ENCODE data around the gene LIMK2.
"Not testable (repeated sequence)": the region's sequence is repeated elsewhere in the genome, so short reads cannot be mapped to it uniquely, and the experiment has no call there.

The LIMK2 gene

DNA sequence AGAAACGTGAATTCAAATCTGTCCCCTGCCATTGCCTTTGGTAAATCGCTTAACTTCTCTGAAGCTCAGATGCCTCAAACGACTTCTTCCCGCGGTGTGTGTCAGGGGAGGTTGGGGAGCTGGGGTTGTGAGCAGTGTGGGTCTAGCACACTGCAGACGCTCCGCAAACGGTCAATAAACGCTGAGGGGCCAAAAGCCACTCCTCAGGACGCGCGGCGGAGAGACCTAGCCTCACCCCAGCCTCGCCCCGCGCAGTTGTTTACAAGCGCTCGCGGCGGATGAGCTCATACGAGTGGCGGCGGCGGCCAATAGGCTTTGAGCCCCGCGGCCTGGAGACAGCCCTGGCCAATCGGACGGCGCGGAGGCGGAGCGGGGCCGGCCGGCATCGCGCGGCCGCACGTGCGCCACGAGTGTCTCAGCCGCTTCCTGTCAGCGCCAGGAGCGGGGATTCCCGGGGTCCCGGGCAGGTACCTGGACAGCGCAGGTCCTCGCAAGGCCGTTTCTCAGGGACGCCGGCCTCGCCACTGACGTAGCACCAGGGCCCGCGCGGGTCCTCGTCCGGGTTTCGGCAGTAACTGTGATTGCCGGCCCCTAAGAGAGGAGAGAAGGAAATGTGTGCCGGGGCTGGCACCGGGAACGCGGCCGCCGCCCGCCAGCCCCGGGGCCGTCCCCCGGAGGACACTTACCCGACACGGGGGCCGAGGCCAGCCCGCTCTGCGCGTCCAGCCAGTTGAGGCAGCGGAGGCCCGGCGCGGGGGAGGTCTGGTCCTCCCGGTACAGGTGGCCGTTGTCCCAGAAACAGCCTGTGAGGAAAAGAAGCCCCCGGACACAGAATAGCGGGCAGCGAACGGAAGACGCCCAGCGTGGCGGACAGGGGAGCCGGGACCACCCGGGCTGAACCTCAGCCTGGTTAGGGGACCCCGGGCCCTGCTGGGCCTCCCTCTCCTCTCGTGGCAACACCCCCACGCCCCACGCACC, 78.7 kb downstream of the LIMK2 start:
- peak; percentile 93 for DNase-seq (ENCODE audit: low read depth)

DNA sequence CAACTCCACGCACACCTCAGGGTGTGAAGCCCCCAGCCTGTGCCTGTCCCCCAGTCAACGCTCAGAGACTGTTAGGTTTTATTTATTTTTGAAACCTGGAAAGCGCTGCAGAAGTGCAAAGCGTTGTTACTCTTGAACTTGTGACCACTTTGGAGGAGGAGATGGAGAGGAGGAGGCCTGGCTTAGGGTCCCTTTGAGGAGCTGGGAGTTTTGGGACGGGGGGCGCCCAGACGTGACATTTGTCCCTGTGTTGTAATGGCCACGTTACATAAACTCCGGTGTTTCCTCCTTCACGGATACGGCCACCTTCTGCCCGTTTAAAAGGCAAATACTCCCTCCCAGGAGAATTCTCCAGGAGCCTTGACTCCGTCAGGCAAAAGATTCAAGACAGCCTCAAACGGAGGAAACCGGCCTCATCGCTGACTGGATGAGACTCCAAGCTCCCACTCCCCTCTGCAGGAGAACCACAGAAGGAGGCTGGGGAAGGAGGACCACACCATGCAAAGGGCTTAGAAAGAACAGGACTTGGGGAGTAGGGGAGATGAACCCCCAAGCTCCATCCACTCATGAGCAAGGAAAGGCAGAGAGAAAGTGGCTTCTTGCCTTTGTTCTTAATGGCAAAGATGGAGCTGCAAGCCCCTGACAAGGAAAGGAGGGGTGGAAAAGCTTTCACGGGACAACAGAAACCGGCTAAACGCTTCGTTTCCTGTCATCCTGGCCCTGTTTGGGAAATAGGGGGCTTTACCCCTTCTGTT, 79.6 kb downstream of the LIMK2 start:
- no peak for DNase-seq (ENCODE audit: low read depth)

DNA sequence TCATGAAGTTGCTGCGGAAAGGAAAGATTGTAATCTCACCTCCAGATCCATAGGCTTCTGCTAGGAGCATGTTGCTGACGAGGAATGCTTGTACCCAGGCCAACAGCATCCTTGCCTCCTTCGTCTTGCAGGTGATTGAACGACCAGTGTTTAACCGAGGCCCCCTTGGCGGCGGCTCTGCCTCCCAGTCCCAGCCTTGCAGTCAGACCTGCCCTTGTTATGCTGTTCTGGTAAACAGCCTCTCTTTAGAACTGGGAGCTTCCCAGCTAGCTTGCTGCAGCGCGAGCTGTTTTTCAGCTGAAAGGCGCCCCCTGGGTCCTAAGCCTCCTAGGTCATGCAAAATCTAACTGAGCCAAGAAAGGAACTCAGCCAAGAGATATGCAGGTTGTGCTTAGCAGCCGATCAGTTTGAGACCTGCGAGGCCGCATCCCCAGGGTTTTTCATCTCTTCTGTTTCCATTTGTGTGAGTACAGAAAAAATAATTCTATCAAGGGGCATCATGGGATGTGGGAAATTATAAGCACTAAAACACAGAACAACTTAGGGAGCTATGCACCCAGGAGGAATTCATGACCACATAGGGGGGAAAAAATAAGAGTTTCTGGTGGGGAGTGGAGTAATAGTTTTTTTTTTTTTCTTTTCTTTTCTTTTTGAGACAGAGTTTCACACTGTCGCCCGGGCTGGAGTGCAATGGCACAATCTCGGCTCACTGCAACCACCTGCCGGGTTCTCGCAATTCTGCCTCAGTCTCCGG, 80.3 kb downstream of the LIMK2 start, which contains the start of gene PIK3IP1:
TSS of gene PIK3IP1 (minus strand) at position 253 of the 754 bp plus-strand sequence. CDS start at position 109, 144 bp downstream.
- peak; percentile 82 for DNase-seq (ENCODE audit: low read depth)

DNA sequence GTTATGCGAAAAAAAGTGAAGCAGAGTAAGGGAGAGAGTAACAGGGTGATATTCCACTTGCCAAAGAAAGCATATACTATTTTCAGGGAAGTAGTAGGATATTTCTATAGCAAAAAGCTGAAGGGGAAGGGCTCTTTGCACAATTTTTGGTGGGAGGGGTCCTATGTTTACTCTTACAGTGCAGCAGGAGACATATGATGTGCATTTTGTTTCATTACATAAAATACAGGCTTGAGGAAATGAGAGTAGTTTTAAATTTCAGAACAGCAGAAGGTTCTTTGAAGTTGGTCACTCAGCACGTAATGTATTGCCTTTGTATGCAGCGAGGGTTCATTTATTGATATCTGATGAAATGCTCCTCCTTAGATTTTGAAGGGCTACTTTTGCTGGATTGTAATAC, 83.3 kb downstream of the LIMK2 start:
- DNase-seq (ENCODE audit: low read depth) = no peak

DNA sequence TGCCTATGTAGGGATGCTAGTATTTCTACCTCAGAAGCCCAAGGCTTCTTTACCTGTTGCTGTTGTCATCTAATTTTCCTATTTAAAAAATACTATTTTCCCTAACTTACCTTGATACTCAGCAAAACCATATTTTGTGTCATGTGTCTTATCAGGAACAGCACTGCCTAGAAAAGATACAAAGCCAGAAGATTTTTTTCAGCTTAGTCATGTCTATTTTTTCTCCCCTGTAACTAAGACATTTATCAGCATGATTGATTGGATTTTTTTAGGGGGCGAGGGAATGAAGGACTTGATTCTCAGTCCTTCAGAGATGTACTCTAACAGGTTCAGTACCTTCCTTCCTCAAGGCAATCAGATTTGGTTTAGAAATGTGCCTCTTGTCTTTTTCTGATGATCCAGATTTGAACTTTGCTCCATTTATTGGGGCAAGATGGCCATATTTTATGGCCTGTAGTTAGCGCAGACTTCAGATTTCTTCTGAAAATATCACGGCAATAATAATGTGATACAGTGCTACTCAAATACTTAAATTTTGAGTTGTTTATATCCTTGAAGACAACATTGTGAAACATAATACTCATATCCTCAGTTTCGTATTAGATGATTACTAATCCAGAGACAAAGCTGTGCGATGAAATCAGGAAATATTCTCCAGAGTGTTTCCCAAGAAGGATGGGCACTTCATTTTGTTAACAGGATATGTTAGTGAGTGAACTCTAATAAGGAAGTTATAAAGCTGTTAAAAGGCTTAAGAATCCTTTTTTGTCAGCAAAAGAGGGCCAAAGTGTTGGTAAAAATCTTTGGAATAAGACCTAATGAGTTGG, 83.9 kb downstream of the LIMK2 start:
- DNase-seq (ENCODE audit: low read depth) = no peak

DNA sequence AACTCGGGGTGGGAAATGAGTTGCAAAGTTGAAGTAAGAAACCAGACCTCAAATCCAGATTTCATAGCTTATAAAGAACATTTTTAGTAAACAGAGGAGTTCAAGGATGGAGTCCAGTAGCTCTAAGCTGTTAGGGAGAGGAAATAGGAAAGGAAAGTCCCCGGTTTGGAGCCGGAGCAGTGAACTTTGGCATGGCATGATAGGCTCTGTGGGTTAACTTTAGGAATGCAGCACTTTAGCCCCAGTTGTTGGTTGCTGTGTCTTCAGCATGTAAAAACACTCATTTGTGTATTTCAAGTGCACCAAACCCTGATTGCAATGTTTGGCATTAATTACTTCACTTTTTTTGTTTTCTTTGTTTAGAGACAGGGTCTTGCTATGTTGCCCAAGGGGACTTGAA, 88.8 kb downstream of the LIMK2 start:
- no peak for DNase-seq (ENCODE audit: low read depth)

DNA sequence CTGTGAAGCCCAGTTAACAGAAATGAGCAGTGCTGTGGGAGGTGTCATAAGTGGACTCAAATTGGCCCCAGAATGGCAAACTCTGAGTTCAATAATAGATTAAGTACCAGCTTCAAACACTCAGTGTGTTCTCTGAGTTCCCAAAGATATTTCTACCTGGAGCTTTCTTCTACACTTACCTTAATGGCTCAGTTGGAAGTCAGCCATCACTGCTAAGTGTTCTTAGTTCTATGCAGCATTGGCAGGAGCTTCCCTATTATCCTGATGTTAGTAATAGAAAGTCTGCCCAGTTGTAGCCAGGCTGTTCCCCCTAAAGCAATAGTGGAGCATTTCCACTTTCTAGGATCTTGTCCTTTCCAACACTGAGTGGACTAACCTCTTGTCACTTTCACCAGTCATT, 89.9 kb downstream of the LIMK2 start:
- DNase-seq (ENCODE audit: low read depth) = no peak

DNA sequence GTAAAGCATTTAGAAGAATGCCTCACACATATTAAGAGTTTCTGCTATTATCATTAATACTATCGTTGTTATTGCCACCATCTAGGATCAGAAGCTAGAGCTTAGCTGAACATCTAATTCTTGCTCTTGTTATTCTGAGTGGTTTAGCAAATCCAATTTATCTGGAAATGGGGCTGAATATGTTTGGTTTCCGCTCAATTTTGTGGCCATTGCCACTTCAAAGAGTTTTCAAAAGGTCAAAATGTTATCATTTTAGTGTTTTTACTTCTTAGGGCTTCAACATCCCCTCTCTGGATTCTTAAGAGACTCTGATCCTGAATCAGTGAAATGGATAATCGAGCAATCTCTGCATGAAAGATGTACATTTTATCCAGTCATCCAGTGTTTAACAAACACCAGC, 90.4 kb downstream of the LIMK2 start:
- DNase-seq (ENCODE audit: low read depth) = no peak

DNA sequence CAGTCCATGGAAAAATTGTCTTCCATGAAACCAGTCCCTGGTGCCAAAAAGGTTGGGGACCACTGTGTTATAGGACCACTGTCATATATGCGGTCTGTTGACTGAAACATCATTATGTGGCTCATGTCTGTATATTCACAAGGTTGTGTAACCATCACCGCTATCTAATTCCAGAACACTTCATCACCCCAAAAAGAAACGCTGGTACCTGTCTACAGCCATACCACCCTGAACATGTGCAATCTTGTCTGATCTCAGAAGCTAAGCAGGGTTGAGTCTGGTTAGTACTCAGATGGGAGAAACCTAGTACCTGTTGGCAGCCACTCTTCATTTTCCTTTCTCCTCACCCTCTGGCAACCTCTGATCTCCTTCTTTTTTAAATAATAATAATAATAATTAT, 93.1 kb downstream of the LIMK2 start:
- DNase-seq (ENCODE audit: low read depth) = no peak

DNA sequence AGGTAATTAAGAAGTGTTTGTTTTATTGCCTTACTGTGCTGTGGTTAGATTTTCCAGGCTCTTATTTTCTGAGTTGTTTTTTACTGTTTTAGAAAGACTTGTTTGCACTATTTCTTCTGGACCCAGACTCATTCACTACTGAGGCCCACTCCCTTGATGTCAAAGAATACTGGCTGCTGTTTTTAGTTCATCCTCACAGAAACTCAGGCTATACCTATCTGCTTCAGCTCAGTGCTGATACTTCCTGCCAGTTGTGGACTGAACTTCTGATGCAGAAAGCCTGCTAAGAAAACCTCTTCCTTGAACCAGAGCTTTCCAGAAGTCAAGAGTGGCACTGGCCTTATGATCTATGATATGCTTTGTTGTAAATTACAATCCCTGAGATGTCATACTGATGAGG, 96.1 kb downstream of the LIMK2 start:
- no peak for DNase-seq (ENCODE audit: low read depth)

DNA sequence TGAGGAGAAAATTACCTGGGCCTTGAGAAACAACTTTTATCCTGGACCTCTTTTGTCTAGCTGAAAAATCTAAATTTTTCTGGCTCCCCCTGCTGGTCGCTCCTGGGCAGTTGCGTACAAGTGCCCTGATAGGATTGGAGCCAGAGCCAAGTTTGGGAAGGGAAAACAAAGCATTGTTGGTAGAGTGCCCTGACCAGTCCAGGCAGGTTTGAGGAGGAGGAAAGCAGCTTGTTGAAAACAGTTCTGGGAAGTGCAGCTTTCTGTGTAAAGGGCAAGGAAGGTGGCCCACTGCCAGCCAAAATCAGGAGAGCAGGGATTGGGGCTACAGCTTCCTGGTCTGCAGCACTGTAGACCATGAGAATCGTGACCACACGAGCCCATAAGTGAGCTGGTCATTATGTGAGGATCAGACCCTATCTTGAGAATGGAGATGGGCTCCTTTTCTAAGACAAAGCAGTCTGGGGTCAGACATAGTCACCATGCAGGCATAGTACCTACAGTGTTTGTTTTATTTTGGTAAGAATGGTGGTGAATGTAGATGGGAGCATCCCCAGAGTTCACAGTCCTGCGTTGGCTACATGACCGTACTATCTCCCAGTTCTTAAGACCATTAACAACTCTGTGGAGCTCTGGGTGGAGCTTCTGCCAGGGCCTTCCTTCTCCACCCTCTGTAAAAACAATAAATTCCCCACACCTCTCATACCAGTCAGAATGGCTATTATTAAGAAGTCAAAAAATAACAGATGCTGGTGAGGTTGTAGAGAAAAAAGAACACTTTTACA, 101.5 kb downstream of the LIMK2 start:
- peak; percentile 45 for DNase-seq (ENCODE audit: low read depth)

DNA sequence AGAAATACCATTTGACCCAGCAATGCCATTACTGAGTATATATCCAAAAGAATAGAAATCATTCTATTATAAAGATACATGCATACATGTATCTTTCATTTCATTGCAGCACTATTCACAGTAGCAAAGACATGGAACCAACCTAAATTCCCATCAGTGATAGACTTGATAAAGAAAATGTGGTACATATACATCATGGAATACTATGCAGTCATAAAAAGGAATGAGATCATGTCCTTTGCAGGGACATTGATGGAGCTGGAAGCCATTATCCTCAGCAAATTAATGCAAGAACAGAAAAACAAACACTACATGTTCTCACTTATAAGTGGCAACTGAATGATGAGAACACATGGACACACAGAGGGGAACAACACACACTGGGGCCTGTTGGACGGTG, 102.1 kb downstream of the LIMK2 start:
- DNase-seq (ENCODE audit: low read depth) = not testable (repeated sequence)

DNA sequence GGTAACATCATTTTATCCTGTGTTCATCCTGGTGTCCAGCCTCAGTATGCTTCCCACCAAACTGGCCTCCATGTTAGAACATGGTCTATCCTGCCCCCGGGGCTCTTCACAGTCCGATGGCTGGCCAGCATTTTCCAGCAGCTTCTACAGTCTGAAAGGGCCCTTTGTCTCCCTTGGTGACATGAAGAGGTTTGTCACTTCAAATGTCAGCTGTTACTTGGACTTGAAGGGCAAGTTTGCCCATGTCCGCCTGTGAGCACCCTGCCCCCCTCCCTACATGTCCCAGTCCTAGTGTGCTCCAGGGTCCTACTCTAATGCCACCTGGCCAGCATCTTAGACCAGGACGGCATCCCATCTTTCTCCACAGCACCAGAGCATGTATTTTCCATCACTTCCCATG, 109.3 kb downstream of the LIMK2 start:
- no peak for DNase-seq (ENCODE audit: low read depth)

DNA sequence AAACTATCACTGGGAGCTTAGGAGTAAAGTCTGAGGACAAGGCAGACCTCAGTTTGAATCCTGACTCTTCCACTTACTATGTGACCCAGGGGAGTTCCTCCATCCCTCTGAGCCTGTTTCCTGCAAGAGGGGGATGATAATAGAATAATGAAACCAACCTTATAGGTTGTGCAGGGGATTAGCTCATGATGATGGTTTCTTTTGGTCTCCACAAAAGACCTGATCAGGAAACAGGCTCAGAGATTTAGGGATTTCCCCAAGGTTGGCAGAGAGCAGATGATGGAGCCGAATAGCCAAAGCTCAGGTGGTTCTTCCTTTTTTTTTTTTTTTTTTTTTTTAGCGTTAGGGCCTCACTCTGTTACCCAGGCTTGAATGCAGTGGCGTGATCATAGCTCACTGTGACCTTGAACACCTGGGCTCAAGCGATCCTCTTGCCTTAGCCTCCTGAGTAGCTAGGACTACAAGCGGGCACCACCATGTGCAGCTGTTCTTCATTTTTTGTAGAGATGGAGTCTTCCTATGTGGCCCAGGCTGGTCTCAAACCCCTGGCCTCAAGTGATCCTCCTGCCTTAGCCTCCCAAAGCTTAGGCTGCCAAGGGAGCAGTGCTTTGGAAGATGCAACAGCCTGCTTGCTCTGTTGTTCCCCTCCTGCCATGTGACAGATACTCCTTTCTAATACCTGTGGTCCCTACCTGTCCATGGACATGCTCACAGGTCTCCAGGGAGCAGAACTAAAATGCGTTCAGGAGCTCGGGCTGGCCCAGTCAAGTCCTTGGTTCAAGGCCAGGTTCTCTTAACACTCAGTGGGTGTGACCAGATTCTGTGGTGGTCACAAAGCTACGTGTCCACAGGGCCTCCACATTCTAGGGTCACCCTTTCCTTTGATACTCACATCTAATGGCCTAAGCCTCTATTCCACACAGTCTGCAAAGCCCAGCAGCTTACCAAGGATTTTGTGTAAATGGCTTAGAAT, 111.8 kb downstream of the LIMK2 start:
- no peak for DNase-seq (ENCODE audit: low read depth)

DNA sequence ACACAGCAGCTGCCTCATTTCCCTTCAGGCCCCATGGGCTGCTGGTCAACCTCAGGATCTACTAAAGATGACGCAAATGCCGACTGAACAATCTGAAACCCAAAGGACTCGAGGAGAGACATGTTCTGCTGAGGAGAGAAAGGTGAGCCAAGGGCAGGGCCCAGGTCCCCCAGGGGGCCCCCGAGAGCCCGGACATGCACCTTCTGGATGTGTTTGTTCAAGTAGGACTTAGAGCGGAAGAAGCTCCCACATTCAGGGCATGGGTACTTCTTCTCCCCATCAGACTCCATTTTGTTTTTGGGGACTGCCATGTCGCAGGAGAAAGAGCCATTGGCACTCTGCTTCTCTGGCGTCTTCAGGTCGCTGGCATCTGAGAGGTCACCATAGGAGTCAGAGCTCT, 114.8 kb downstream of the LIMK2 start:
- DNase-seq (ENCODE audit: low read depth) = no peak

DNA sequence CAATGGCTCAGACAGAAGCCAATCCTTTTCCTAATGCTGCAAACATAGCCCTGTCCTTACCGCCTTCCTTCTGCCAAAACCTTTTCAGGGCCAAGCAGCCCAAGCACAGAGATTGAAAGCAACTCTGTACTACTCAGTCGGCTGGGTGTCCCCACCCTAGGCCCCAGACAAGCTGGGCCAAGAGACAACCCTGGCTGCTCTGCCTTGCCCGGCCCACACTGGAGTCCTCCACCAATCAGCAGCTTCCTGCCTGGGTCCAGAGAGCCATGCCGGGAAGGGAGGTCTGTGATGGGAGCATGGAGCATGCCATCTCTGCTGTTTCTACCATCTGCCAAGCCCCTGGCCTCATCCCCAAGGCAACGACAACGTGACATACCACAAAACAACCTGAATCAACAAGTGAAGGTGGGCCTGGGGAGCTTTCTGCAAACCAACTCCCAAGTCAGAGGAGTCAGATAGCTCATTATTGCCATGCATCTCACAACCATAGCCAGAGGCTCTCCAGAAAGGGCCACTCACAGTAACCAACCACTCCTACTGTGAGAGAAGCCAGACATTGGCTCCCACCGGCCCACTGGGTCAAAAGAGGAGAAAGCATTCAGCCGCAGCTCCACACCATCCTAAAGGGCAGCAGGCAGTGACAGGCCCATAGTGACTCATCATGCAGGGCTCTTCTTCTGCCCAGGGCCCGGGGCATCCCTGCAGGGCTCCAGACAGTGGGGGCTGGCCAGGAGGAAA, 115.9 kb downstream of the LIMK2 start:
- no peak for DNase-seq (ENCODE audit: low read depth)

DNA sequence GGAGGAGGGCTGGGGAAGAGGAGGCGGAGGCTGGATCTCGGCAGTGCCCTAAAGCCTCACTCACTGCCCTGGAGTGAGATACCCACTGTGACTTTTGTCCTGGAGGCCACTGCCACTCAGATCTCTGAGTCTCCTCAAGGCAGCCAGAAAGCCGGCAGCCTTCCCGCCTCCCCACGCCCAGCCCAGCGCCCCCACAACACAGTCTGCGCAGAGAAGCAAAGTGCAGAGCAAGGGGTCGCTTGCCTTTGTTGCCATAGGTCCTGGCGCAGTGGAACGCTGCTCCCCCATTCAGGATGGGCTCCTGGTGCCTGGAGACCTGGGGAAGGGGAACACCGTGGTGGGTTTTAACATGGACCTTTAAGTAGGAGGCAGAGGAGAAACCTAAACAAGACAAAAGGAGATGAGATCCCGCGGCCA, 116.5 kb downstream of the LIMK2 start:
- DNase-seq (ENCODE audit: low read depth) = no peak

DNA sequence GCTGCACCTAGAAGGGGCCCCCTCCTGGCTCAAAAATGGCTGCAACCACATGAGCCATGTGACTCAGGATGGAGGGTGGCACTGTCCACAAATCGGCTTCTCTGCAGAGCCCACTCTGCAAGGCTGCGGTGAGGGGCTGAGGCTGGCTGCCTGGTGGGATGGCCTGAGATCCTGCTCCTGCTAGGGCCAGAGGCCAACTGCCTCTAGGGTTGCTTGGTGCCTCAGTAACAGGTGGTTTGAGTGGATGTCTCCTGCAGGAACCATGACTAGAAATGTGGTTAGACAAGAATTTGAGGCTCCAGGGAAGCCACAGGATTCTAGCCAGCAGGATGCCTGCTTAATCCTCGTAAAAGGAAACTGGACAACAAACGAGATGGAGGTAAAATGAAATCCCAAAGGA, 116.9 kb downstream of the LIMK2 start:
- DNase-seq (ENCODE audit: low read depth) = no peak

Data from stimulated activated CD8-positive, alpha-beta memory T cell treated with anti-CD3 and anti-CD28 coated beads, Interleukin-12 subunit alpha, Interleukin-12 subunit beta, amount 100 ng/mL, for 1 hour (primary cell).